HTERT RPE-1 (cell line): Measurements from ENCODE around the gene PTPN11.
"Not testable (repeated sequence)": the region's sequence is repeated elsewhere in the genome, so short reads cannot be mapped to it uniquely, and the experiment has no call there.

Experiments
- in situ Hi-C: fragments of 300-500 bp; cut with MboI; formaldehyde crosslinking; loops from 4 replicates; pipeline ENCODE4 v1.14.3; 2020; ENCODE audit warnings: low sequenced_read_pairs

PTPN11 gene

DNA sequence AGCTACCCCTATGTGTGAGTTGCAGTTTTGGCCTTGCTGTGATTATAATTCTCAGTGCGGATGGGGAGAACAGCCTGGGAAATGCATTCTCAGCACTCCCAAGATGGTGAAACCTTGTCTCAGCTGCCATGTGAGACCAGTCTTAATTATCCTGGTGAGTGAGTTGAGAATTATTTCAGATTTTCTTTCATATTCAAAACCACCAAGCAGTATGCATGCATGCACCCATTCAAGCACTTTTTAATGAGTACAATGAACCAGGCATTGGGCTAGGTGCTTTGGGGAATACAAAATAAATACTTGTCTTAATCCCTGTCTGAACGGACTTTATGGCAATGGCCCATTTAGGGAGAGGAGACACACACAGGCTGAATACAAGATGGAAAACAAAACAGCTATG, 94.7 kb downstream of the PTPN11 start:
- in situ Hi-C loops = no loop called here

DNA sequence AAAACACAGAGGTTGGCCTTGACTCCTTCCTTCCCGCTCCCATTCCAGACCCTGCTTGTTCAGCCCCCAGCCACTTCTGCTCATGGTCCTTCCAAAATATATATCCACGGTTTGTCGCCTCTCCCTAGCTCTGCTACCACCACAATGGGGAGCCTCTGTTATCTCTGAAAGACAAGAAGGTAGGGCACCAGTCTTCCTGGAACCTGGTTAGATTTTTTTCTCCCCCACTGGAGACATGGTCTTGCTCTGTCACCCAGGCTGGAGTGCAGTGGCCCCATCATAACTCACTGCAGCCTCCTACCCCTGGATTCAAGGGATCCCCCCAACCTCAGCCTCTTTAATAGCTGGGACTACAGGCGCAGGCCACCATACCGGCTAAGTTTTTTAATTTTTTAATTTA, 95.7 kb downstream of the PTPN11 start:
- in situ Hi-C loops = no loop called here

DNA sequence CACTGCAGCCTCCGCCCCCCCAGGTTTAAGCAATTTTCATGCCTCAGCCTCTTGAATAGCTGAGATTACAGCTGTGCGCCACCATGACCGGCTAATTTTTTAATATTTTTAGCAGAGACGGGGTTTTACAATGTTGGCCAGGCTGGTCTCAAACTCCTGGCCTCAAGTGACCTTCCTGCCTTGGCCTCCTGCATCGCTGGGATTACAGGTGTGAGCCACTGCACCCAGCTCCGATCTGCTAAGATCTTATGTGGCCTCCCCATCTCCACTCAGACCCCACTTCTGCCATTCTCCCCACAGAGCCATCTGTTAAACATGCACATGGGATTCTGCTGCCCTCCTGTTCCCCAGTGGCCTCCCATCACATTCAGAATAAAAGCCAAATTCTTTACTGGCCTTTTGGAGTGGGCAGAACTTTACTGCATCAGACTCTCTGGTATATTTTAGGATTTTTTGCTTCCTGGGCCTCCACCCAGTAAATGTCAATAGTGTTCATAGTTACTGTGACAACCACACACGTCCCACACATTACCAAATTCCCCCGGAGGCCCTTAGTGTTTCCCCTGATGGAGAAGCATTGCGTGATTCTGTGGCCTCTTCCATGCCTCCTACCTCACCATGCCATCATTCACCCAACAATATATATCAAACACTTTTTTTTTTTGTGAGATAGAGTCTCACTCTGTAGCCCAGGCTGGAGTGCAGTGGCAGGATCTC, 96.3 kb downstream of the PTPN11 start:
- in situ Hi-C loops = no loop called here

DNA sequence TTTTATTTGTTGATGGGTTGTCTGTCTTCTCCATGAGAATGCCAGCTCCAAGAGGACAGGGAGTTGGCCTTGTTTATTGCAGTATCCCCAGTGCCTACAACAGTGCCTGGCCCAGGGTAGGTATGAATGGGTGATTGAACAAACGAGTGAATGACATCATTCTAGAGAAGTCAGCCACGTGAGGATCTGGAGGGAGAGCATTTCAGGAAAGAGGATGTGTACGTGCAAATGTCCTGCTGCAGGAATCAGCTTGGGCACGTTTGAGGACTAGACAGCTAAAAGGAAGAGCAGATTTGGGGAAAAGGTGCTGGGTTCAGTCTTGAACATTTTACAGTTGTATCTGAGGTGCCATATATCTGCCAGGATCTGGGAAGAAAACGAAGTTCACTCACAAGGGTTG, 97.1 kb downstream of the PTPN11 start:
- in situ Hi-C loops = no loop called here

DNA sequence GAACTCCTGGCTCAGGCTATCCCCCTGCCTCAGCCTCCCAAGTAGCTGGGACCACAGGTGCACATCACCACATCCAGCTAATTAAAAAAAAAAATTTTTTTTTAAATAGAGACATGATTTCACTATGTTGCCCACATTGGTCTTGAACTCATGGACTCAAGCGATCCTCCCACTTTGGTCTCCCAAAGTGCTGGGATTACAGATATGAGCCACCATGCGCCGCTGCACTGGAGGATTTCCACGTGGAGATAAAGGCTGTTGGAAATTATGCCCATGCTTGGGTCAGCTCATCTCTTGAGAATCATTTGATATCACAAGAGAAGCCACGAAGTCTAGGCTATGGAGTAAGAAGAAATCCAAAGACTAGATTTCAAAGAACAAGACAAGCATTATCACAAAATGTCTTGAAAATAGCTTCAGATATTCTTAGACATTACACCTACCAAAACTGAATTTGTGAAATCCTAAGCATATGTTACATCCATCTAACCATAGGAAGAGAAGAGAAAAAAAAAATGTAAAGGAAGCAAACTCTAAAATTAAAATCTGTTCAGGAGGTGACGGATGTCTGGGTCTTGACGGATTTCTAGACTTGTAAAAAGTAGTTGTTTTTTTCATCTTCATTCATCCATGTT, 99.1 kb downstream of the PTPN11 start:
- in situ Hi-C loops = no loop called here

DNA sequence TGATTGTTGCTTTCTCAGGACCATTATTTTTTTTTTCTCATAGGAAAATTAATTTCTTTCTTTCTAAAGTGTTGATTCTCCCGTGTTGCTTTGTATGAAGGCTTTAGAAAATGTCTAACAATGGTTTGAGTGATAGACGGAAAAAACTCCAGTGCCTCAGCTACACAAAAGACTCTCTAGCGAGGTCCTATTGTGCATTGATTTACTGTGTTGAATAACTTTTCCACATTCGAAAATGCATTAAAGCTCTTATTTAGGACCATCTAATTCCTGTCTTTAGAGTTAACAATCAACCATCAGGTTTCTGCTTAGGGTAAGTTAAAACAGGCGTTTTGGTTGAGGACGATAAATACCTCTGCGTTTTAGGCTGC, 99.6 kb downstream of the PTPN11 start:
- in situ Hi-C loops = no loop called here

DNA sequence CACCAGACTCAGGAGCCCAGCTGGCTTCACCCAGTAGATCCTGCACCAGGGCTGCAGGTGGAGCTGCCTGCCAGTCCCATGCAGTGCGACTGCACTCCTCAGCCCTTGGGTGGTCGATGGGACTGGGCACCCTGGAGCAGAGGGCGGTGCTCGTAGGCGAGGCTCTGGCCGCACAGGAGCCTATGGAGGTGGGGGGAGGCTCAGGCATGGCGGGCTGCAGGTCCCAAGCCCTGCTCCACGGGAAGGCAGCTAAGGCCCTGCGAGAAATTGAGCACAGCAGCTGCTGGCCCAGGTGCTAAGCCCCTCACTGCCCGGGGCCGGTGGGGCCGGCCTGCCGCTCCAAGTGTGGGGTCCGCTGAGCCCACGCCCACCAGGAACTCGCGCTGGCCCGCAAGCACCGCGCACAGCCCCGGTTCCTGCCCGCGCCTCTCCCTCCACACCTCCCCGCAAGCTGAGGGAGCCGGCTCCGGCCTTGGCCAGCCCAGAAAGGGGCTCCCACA, 101.1 kb downstream of the PTPN11 start:
- in situ Hi-C loops = not testable (repeated sequence)

DNA sequence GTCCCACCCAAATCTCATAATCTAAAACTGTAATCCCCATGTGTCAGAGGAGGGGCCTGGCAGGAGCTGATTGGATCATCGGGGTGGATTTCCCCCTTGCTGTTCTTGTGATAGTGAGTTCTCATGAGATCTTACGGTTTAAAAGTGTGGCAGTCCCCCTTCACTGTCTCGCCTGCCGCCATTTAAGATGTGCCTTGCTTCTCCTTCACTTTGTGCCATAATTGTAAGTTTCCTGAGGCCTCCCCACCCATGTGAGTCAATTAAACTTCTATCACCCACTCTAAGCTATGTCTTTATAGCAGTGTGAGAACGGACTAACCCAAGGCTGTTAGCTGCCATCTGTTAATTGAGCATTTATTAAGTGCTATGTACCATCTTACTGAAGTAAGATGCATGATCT, 105.1 kb downstream of the PTPN11 start:
- in situ Hi-C loops = no loop called here

DNA sequence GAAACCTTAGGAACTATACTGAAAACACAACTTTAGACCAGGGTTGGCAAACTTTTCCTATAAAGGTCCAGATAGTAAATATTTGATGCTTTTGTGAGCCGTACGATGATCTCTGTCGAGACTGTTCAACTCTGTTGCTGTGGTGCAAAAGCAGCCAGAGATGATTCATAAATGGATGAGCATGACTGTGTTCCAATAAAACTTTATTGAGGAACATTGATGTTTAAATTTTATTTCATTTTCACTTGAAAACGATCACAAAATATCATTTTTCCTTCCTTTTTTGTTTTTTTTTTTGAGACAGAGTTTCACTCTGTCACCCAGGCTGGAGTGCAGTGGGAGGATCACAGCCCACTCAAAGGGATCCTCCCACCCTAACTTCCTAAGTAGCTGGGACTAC, 105.5 kb downstream of the PTPN11 start:
- in situ Hi-C loops = no loop called here

DNA sequence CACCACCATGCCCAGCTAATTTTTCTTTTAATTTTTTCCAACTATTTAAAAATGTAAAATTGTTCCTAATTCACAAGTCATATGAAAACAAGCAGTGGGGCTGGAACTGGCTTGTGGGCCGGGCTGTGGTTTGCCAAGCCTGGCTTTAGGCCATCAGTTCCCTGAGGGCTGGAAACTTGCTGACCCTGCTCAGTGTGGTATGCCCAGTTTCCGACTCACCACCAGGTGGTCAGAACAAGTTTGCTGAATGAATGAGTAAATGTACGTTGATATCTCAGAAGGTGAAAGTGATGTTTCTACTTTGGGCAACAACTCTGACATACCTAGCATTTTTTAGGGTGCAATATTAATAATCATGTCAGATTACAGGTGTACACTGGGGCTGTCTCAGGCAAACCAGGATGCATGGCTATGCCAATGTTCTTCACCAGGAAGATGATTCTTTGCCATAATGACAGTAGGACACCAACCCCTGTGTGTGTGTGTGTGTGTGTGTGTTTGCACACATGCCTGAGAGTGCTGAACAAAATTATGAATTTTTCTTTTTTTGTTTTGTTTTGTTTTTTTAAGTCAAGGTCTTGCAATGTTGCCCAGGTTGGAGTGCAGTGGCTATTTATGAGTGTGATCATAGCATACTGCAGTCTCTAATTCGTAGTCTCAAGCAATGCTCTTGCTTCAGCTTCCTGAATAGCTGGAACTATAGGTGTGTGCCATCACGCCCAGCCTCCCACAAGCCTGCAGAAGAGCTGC, 106.1 kb downstream of the PTPN11 start:
- in situ Hi-C loops = no loop called here

DNA sequence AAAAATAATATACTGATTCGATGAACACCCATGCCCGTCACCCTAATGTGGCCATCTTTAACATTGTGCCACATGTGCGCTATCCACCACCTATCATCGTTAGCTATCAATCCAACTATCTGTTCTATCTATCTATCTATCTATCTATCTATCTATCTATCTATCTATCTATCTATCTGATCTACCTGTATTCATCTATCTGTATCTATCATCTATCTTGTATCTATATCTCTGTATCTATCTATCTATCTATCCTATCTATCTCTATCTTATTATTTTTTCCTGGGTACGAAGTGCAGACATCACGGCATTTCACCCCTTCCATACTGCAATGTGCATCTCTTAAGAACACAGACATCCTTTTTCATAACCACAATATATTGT, 106.7 kb downstream of the PTPN11 start:
- in situ Hi-C loops = no loop called here

DNA sequence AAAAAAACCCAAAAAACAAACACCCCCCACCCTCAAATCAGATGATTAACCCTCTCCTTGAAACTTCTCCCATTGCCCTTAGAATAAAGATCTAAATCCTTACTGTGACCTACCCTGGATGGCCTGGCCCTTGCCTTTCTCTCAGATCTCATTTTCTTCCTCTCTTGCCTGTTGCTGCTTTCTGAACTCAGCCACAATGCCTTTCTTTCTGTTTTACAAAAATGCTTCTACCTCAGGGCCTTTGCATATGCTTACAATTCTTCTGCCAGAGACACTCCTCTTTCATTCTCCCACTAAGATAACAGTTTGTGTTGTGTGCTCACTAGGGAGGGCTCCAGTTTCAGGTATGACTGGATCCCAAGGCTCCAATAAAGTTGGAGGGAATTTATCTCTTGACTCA, 108.3 kb downstream of the PTPN11 start:
- in situ Hi-C loops = no loop called here

DNA sequence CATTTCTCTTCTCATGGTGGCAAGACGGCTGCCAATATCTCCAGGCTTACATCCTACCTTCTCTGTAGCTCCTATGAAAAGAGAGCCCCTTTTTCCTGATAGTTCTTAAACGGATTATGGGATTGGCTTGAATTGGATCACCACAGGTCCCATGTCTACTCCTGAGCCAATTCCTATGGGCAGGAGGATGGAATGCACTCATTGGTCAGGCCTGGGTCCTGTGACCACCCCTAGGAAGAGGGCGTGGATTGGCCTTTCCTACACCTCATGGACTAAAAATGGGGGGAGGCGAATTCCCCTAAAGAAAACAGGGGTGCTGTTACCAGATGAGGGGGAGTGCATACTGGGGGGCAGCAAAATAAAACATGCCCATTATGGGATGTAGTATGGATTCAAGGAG, 108.8 kb downstream of the PTPN11 start:
- in situ Hi-C loops = no loop called here

DNA sequence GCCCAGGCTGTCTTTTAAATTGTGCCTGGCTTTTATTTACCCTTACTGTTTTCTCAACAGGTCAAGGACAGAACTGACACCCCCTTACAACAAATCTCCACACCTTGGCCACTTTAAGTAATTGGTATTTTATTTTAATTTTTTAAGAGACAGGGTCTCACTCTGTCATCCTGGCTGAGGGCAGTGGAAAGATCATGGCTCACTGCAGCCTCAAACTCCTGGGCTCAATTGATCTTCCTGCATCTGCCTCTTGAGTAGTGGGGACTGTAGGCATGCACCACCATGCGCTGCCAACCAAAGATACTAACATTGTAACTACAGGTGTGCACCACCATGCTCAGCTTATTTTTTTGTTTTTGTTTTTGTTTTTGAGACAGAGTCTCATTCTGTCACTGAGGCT, 109.8 kb downstream of the PTPN11 start:
- in situ Hi-C loops = no loop called here

DNA sequence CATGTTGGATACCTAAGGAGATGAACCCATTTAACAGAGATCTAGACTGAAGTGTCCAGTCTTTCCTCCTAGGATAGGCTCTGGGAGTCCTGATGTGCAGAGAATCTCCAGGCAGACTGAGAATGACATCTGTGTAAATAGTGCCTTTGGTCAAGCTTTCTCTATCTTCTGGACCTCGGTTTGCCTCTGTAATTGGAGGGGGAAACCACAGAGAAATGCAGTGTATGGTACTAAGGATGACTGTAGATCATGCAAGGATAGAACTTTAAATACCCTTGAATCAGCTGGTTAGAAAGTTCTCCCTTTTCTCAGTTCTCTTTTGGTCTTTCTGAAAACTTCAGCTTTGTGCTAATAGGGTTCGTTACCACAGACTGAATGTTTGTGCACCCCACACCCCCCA, 112.2 kb downstream of the PTPN11 start:
- in situ Hi-C loops = no loop called here

DNA sequence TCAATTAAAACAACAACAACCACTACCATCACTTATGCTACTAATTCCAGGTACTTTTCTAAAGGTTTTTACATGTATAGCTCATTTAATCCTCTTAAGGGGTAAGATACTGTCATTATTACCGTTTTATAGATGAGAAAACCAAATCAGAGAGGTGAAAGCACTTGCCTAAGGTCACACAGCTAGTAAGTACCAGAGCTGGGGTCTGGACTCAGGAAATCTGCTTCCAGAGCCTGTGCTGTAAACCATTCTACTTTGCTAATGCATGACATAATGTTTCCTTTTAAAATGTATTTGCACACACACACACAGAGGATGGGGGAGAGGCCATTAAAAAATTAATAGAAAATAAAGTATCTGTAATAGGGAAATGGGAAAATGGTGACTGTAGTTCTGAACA, 113.4 kb downstream of the PTPN11 start:
- in situ Hi-C loops = no loop called here

DNA sequence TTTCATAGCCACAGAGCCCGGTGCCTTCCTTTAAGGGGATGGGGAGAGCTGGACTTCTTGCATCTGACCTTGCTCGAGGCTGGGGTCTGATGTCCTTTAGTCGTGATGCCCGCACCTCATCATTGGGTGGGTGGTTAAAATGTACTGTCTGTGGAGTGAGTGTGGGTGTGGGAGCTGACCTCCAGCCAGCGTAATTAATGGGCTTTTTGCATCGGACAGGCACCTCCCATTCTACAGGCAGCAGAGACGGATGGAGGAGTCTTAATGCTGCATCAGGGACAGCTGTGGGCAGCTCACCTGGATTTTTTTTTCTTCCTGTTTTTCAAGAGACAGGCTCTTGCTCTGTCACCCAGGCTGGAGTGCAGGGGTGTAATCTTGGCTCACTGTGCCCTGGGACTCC, 114.8 kb downstream of the PTPN11 start:
- in situ Hi-C loops = no loop called here

DNA sequence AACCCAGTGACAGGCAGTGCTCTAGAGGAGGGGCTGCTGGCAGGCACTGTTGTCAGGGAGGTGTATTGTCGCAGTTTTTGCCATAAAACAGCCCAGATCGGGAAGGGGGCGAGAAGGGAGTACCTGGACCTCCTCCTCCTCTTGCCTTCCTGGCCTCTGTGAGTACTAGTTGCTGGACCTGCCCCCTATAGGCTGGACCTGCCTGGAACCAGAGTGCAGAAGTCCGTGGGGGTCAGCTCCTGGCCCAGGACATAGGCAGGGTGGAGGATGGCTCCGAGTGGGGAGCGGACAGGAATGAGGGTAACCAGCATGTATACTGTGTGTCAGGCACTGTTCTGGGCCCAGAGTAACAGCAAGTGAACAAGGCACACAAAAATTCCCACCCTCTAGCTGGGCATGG, 116.3 kb downstream of the PTPN11 start:
- in situ Hi-C loops = no loop called here

DNA sequence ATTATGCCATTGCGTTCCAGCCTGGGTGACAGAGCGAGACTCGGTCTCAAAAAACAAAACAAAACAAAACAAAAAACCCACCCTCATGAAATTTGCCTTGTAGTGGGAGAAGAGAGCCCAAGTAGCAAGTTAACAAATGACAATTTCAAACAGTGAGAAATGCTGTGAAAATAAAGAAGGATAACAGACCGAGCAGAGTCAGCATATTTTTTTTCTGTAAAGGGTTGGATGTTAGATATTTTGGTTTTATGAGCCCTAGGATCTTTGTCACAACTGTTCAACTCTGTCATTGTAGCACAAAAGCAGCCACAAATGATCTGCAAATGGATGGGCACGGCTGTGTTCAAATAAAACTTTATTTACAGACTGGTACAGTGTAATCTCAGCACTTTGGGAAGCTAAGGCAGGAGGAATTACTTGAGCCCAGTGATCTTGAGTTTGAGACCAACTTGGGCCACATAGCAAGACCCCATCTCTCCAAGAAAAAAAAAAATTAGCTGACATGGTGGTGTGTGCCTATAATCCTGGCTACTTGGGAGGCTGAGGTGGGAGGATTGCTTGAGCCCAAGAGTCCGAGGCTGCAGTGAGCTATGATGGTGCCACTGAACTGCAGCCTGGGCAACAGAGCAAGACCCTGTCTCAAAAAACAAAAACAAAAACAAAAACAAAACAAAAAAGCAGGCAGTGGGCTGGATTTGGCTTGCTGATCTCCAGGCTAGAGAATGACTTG, 117.1 kb downstream of the PTPN11 start:
- in situ Hi-C loops = no loop called here

DNA sequence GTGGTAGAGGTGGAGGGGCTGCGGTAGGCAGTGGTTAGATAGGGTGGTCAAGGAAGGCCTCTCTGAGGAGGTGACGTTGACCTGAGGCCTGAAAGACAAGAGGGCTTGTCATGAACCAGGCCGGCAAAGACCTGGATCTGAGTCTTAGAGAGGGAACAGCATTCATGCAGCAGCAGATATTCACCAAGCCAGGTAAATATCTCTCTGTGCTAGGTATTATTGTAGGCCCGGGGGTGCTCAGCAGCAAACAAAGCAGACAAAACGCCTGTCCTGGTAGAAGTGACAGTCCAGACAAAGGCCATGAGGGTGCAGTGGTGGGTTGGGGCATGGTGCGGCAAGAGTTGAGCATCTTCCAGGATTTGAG, 117.6 kb downstream of the PTPN11 start:
- in situ Hi-C loops = no loop called here

DNA sequence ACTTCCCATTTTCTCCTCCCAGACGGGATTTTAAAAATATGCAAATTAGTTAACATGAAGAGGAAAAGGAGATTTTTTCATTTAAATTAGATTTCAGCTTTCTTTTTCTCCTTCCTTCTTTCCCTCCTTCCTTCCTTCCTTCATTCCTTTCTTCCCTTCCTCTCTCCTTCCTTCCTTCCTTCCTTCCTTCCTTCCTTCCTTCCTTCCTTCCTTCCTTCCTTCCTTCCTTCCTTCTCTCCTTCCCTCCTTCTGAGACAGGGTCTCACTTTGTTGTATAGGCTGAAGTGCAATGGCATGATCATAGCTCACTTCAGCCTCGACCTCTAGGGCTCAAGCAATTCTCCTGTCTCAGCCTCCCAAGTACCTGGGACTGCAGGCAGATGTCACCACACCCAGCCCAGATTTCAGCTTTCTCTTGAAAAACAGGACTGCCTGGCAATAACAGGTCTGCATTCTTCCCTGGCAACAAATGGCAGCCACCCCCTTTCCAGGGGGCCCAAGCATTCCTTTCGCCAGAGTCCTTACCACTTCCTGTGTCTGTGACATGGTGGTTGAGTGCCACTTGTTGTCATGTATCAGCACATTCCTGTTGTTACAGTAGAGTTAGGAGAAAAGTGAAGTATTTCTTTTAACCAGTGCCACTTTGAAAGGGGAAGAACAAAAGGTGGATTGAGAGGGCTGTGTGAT, 119.1 kb downstream of the PTPN11 start:
- in situ Hi-C loops = no loop called here
